GM19023 (cell line): Measurements from ENCODE around the gene LRRC70.
"Not testable (repeated sequence)": the region's sequence is repeated elsewhere in the genome, so short reads cannot be mapped to it uniquely, and the experiment has no call there.

Source experiments
- ATAC-seq: cut with Tn5 transposase; IDR thresholded peaks from one replicate; pipeline ENCODE4 v1.9.1; 2021; ENCODE audit warnings: mild to moderate bottlenecking, moderate library complexity; ENCODE audit not compliant: unreplicated experiment

Gene LRRC70

DNA sequence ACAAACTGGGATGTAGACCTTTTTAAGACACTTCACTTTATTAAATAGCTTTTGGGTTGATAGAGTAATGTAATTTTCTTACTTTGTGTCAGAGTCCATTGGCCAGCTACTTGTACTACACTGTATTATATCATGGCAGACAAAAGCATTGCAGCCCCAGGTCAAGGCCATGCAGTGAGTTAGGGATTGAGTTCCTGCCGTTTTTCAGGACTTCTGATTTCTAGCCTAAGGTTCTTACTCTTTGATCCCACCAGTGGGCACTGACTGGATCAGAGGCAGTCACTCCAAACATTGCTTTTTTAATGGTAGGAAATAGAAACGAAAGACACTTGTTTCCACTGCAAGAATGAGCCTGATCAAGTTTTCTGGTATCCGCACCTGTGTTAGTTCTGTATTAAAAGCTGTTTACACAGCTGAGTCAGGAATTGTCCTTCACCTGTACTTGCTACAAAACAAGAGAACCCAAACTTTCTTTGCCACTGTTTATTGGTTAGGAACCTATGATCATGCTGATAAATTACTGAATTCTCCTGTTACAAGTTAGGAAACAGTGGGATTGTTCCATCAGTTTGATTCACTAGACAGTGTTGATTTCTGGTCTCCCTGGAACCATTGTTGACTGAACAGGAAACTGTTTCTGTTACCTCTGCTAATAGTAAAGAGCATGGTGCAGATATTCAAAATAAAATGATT lies 22.1 kb downstream of the LRRC70 start:
- no peak for ATAC-seq

DNA sequence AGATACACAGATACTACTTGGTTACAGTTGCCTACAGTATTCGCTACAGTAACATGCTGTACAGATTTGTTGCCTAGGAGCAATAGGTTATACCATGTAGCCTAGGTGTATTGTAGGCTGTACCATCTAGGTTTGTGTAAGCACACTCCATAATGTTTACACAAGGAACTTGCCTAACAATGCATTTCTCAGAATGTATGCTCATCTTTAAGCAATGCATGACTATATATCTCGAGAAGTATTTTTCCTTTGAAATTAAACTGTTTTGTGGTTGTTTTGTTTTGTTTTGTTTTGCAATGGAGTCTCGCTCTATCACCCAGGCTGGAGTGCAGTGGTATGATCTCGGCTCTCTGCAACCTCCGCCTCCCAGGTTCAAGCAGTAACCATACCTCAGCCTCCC lies 25.3 kb downstream of the LRRC70 start:
- no peak for ATAC-seq

GRCh38 chr5:62605638-62606037 lies 27.0 kb downstream of the LRRC70 start:
- ATAC-seq: no peak

GRCh38 chr5:62606878-62607277 lies 28.3 kb downstream of the LRRC70 start:
- no peak for ATAC-seq

- no peak for ATAC-seq
Observed at GRCh38 chr5:62607615-62608014, 29.0 kb downstream of the LRRC70 start.

GRCh38 chr5:62608529-62609511 lies 30.2 kb downstream of the LRRC70 start:
- no peak for ATAC-seq

DNA sequence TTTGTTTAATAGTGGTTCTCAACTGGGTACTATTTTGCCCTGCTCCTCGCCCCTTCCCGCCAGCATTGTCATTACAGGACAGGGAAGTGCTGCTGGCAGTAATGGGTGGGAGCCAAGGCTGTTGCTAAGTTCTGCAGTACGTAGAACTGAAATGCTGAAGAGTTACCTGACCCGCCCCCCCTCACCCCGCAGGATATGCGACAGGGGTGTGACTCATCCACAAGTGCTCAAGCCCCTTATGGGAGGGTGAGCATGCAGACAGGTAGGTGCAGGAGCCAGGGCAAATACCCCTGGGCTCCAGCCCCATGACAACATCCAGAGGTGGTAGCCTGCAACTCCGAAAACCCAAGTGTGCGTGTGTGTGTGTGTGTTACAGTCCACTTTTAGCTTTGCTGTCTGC lies 35.7 kb downstream of the LRRC70 start:
- no peak for ATAC-seq

DNA sequence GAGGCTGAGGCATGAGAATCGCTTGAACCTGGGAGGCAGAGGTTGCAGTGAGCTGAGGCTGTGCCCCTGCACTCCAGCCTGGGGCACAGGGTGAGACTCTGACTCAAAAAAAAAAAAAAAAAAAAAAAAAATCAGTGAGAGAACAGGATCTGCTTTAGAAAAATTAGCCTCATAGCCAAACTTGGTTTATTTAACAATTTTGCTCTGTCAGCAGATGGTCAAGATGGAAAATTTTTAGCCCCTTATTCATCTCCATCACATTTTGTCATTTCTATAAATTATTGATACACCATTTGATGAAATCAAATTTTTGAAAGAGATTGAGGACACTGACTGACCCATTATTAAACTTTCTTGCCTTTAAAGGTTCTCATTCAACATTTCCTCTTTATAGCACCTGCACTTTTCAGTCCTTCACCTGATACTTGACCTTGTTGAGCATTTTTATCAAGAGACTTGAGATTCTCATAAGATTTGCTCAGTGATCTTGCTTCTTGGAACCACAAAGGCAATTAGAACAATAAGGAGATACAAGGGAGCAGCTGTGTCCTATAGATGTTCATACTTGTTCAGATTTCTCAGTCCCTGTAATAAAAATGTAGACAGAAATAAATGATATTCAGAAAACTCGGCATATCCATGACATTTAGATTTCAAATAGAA lies 38.1 kb downstream of the LRRC70 start:
- no peak for ATAC-seq

DNA sequence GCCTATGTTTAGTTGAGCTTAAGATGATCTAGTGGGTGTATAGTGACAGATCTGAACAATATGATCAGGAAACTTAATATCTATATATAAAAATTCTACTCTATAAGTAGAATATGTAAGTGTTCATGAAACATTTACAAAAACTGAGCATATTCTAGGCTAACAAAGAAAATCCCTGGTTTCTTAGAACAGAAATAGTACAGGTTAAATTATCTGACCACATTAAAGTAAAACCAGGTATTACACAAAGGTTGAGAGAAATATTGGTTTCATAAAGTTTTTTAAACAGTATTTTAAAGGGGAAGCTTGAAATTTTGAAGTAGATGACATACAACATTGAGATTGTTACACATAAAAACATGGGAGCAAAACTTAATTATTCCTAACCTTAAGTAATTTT lies 39.3 kb downstream of the LRRC70 start:
- no peak for ATAC-seq

GRCh38 chr5:62620761-62621160 lies 42.1 kb downstream of the LRRC70 start:
- ATAC-seq: no peak

- ATAC-seq: no peak
Observed at GRCh38 chr5:62621280-62621679, 42.7 kb downstream of the LRRC70 start.

DNA sequence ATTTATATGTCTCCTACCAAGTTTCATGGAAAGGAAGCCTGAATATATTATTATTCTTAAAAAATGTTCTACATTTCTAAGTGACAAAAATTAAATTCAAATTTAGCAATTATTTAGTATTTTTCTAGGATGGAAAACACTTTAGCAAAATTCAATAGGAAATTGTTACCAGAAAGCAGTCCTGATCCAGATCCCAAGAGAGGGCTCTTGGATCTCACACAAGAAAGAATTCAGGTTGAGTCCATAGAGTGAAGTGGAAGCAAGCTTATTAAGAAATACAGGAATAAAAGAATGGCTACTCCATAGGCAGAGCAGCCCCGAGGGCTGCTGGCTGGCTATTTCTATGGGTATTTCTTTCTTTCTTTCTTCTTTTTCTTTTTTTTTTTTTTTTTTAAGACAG lies 44.7 kb downstream of the LRRC70 start:
- ATAC-seq: no peak

DNA sequence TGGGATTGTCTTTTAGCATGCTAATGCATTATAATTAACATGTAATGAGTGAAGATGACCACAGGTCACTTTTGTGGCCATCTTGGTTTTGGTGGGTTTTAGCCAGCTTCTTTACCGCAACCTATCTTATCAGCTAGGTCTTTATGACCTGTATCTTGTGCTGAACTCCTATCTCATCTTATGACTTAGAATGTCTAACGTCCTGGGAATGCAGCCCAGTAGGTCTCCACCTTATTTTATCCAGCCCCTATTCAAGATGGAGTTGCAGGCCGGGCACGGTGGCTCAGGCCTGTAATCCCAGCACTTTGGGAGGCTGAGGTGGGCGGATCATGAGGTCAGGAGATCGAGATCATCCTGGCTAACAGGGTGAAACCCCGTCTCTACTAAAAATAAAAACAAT lies 45.8 kb downstream of the LRRC70 start:
- ATAC-seq: not testable (repeated sequence)

- no peak for ATAC-seq
Observed at GRCh38 chr5:62626534-62626933, 47.9 kb downstream of the LRRC70 start.

DNA sequence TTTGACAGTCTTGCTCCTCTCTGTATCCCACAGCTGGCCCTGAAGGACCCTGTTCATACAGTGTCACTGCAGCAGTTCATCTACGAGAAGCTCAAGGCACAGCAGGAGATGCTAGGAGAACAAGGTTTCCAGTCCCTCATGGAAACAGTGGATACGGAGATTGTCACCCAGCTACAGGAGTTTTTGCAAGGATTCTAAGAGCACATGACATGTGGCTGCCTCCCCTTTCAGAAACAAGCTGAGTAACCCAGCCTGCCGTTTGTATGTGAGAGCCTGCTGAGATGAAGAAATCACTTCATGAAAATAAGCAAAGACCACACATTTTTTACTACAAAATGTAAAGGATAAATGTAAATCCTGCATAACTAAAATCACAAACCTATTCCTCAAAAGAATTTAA lies 48.5 kb downstream of the LRRC70 start:
- ATAC-seq: no peak

- ATAC-seq: no peak
Observed at GRCh38 chr5:62627901-62628300, 49.3 kb downstream of the LRRC70 start.
